K562 (cell line): ENCODE data around the gene ZBTB48. TPM values are rescaled to one million over a fixed set of nuclear protein-coding genes. Genes with fewer than 3 reads are reported as not detected.
A peak's percentile ranks its signal among the peaks of the same experiment; 100 is the strongest.

Source experiments
- ASH1L ChIP-seq: fragments of 450-650 bp; IDR thresholded peaks from 2 replicates; pipeline ENCODE4 v1.6.1; 2018; ENCODE audit warnings: borderline replicate concordance, mild to moderate bottlenecking, low read depth; ENCODE audit not compliant: partially characterized antibody
- CTBP1 ChIP-seq: fragments of 450-650 bp; IDR thresholded peaks from 2 replicates; pipeline ENCODE4 v1.6.1; 2016; ENCODE audit warnings: borderline replicate concordance
- DEAF1 ChIP-seq: fragments of 450-650 bp; formaldehyde crosslinking; IDR thresholded peaks from 2 replicates; pipeline ENCODE4 v1.4.0; 2020; ENCODE audit warnings: mild to moderate bottlenecking, moderate library complexity
- E2F6 ChIP-seq, 2 experiments: IDR thresholded peaks; 2 replicates each; pipeline ENCODE4 v1.6.1; 2011; ENCODE audit warnings: borderline replicate concordance in 1 of 2, control low read depth in 1 of 2, low read depth in 1 of 2, low read length in 1 of 2, mild to moderate bottlenecking in 1 of 2, mixed read lengths in 1 of 2, moderate library complexity in 1 of 2; ENCODE audit not compliant: insufficient read depth in 1 of 2, insufficient read length in 1 of 2, poor library complexity in 1 of 2, severe bottlenecking in 1 of 2; ENCODE audit errors: extremely low read depth in 1 of 2
- GMEB1 ChIP-seq: fragments of 250-450 bp; sonication (Bioruptor Pico); IDR thresholded peaks from 2 replicates; pipeline ENCODE4 v1.4.0; 2020; ENCODE audit warnings: mild to moderate bottlenecking
- HDGF ChIP-seq: fragments of 450-650 bp; IDR thresholded peaks from 2 replicates; pipeline ENCODE4 v1.6.1; 2016
- HMG20B ChIP-seq: fragments of 250-450 bp; sonication (Bioruptor Pico); IDR thresholded peaks from 2 replicates; pipeline ENCODE4 v1.5.0; 2021; ENCODE audit warnings: mild to moderate bottlenecking
- HNRNPUL1 ChIP-seq: fragments of 200-400 bp; formaldehyde crosslinking; IDR thresholded peaks from 2 replicates; pipeline ENCODE4 v1.6.1; 2017; ENCODE audit warnings: low read length
- IFI16 ChIP-seq: fragments of 250-450 bp; sonication (Bioruptor Pico); IDR thresholded peaks from 2 replicates; pipeline ENCODE4 v2.1.2; 2022; ENCODE audit warnings: mild to moderate bottlenecking, inconsistent platforms
- KLF16 ChIP-seq: IDR thresholded peaks from 2 replicates; pipeline ENCODE4 v1.6.1; 2016; ENCODE audit warnings: antibody characterized with exemption
- NFE2 ChIP-seq: IDR thresholded peaks from 2 replicates; pipeline ENCODE4 v1.6.1; 2014; ENCODE audit warnings: antibody characterized with exemption, low read depth
- NFIX ChIP-seq: fragments of 250-450 bp; sonication (Bioruptor Pico); IDR thresholded peaks from 2 replicates; pipeline ENCODE4 v1.4.0; 2020; ENCODE audit warnings: low read depth, mild to moderate bottlenecking, moderate library complexity
- NFXL1 ChIP-seq: fragments of 450-650 bp; formaldehyde crosslinking; IDR thresholded peaks from 2 replicates; pipeline ENCODE4 v1.4.0; 2021; ENCODE audit warnings: mild to moderate bottlenecking
- PHTF2 ChIP-seq: fragments of 250-450 bp; sonication (Bioruptor Pico); IDR thresholded peaks from 2 replicates; pipeline ENCODE4 v1.5.0; 2021; ENCODE audit warnings: mild to moderate bottlenecking
- PKNOX1 ChIP-seq: fragments of 450-650 bp; IDR thresholded peaks from 2 replicates; pipeline ENCODE4 v1.6.1; 2016
- TCF3 ChIP-seq: sonication (generic); formaldehyde crosslinking; IDR thresholded peaks from 2 replicates; pipeline ENCODE4 v1.4.0; 2020; ENCODE audit warnings: mild to moderate bottlenecking, missing genetic modification reagents
- TEAD4 ChIP-seq, 2 experiments: sonication (generic) in 1 of 2; formaldehyde crosslinking in 1 of 2; IDR thresholded peaks; 2 replicates each; pipeline versions ENCODE4 v1.6.1 to v1.8.0; 2012 to 2022; ENCODE audit warnings: borderline replicate concordance in 1 of 2, inconsistent platforms in 1 of 2, low read length in 1 of 2, mild to moderate bottlenecking in 1 of 2, missing genetic modification reagents in 1 of 2
- WHSC1 ChIP-seq: IDR thresholded peaks from one replicate; pipeline ENCODE4 v1.6.1; 2012; ENCODE audit warnings: low read length, control low read depth, inconsistent platforms
- ZC3H4 ChIP-seq: sonication (generic); formaldehyde crosslinking; IDR thresholded peaks from 2 replicates; pipeline ENCODE4 v1.9.0; 2021; ENCODE audit warnings: missing genetic modification reagents, borderline replicate concordance
- ZNF143 ChIP-seq: sonication (generic); formaldehyde crosslinking; IDR thresholded peaks from 2 replicates; pipeline ENCODE4 v1.9.0; 2022; ENCODE audit warnings: mild to moderate bottlenecking, missing genetic modification reagents
- ZNF212 ChIP-seq: fragments of 450-650 bp; formaldehyde crosslinking; IDR thresholded peaks from 2 replicates; pipeline ENCODE4 v1.4.0; 2020; ENCODE audit warnings: mild to moderate bottlenecking
- ZNF324 ChIP-seq: fragments of 250-450 bp; sonication (Bioruptor Pico); IDR thresholded peaks from 2 replicates; pipeline ENCODE4 v1.4.0; 2020; ENCODE audit warnings: mild to moderate bottlenecking
- ZNF384 ChIP-seq: IDR thresholded peaks from 2 replicates; pipeline ENCODE4 v1.6.1; 2012; ENCODE audit warnings: low read depth, low read length, improper control_type of control experiment
- ZNF695 ChIP-seq: fragments of 450-650 bp; formaldehyde crosslinking; IDR thresholded peaks from 2 replicates; pipeline ENCODE4 v1.4.0; 2020; ENCODE audit warnings: mild to moderate bottlenecking, moderate library complexity
- ZNF699 ChIP-seq: fragments of 250-450 bp; sonication (Bioruptor Pico); IDR thresholded peaks from 2 replicates; pipeline ENCODE4 v1.8.0; 2021; ENCODE audit warnings: mild to moderate bottlenecking, moderate library complexity; ENCODE audit not compliant: insufficient replicate concordance
- polyA plus RNA-seq, 8 experiments: library from polyadenylated mRNA; depleted of rRNA in 4 of 8; stranded (reverse) in 5 of 8; unstranded in 3 of 8; fragments of >200 nt; fragmentation: Nextera tagmentation in 2 of 8; fragmentation: Illumina TruSeq in 1 of 8; extraction: Ambion mirVana in 2 of 8; extraction: Trizol in 1 of 8; gene quantifications; 2 replicates each; pipeline versions ENCODE4 v1.2.1 to v1.2.3, GENCODE V29; 2011 to 2014; ENCODE audit warnings: inconsistent platforms in 1 of 8, missing spikeins in 1 of 8
- total RNA-seq, 7 experiments: library from RNA; depleted of rRNA in 6 of 7; stranded (reverse); fragments of >200 nt in 6 of 7; fragmentation: Illumina TruSeq in 2 of 7; extraction: Trizol in 2 of 7; gene quantifications; 2 replicates each; pipeline versions ENCODE4 v1.2.1 to v1.2.3, GENCODE V29; 2011 to 2021; ENCODE audit warnings: low replicate concordance in 1 of 7

ZBTB48 gene
- total and polyA plus RNA-seq, 9 of the 15 experiments (the other 6 are each of a cell fraction or from before 2014, with no cell fraction given) = 1.9 to 66.9 (median 29.5) TPM

- TF ChIP-seq TEAD4 (IDR thresholded peaks at IDR 0.05; ENCODE audit: low read length) (no peak), TEAD4 (CRISPR knock-in tag; IDR thresholded peaks at IDR 0.05; ENCODE audit: borderline replicate concordance) (0 out of 2 replicates have a peak, but pooled peaks have one; percentile 35), ZNF699 (CRISPR knock-in tag) (no peak), E2F6 (IDR thresholded peaks at IDR 0.05; ENCODE audit: borderline replicate concordance in 1 of 2, extremely low read depth in 1 of 2, insufficient read depth in 1 of 2, insufficient read length in 1 of 2, low read depth in 1 of 2, low read length in 1 of 2, poor library complexity in 1 of 2, severe bottlenecking in 1 of 2) (peak in 1 of 2 experiments; percentile 0), ZNF143 (CRISPR knock-in tag) (0 out of 2 replicates have a peak, but pooled peaks have one; percentile 29), ZNF384 (no peak), HDGF (no peak), KLF16 (no peak), NFXL1 (CRISPR knock-in tag) (no peak), WHSC1 (no peak), ASH1L (no peak), IFI16 (CRISPR knock-in tag) (no peak), TCF3 (CRISPR knock-in tag) (peak; percentile 26), PKNOX1 (no peak), CTBP1 (0 out of 2 replicates have a peak, but pooled peaks have one; percentile 1), HNRNPUL1 (no peak), ZNF212 (no peak), NFIX (no peak), DEAF1 (CRISPR knock-in tag) (no peak), NFE2 (no peak), ZC3H4 (CRISPR knock-in tag) (0 out of 2 replicates have a peak, but pooled peaks have one; percentile 34), GMEB1 (CRISPR knock-in tag) (no peak), ZNF695 (CRISPR knock-in tag) (no peak), HMG20B (CRISPR knock-in tag) (no peak), PHTF2 (no peak), ZNF324 (CRISPR knock-in tag) (no peak)
These were observed 995 bp upstream of the ZBTB48 start (continued) for GRCh38 chr1:6578624-6579373.
